PC-9 (cell line): Measurements from ENCODE around the gene SNCB. TPM values are rescaled to one million over a fixed set of nuclear protein-coding genes. Genes with fewer than 3 reads are reported as not detected.

ENCODE experiments used
- BruUV-seq: library from RNA; stranded (reverse); fragments of 400-500 nt; replicated peaks from 2 replicates; lab custom pipeline; 2021; lab: Mats Ljungman, UMichigan
- CTCF ChIA-PET: fragments of 300-600 bp; sonication (Branson Sonifier 250); formaldehyde crosslinking; loops from one replicate; lab custom pipeline; 2022; ENCODE audit warnings: antibody characterized with exemption; lab: Charles Lee
- POLR2A ChIA-PET: fragments of 300-600 bp; sonication (Branson Sonifier 250); formaldehyde crosslinking; loops from one replicate; lab custom pipeline; 2022; ENCODE audit warnings: antibody characterized with exemption; ENCODE audit not compliant: unreplicated experiment; lab: Charles Lee
- DNase-seq, 2 experiments: peaks; one replicate each; pipeline versions ENCODE4 v3.0.0 to v3.0.0-alpha.2; 2015 to 2022; ENCODE audit warnings: mixed read lengths in 1 of 2
- H2AFZ ChIP-seq: fragments of 200-600 bp; sonication (generic); 2 replicates; pipeline ENCODE4 v1.8.1; 2017; ENCODE audit warnings: antibody characterized with exemption
- H3F3A ChIP-seq: fragments of 200-600 bp; sonication (generic); 2 replicates; pipeline ENCODE4 v1.8.1; 2017; ENCODE audit warnings: antibody characterized with exemption, mild to moderate bottlenecking, low read depth; ENCODE audit not compliant: insufficient read depth
- H3K27ac ChIP-seq: fragments of 200-600 bp; sonication (generic); 2 replicates; pipeline ENCODE4 v1.6.1; 2016; ENCODE audit warnings: mixed run types
- H3K27me3 ChIP-seq: fragments of 200-600 bp; sonication (generic); 2 replicates; pipeline ENCODE4 v1.6.1; 2016; ENCODE audit warnings: low read depth, mixed run types; ENCODE audit not compliant: insufficient read depth
- H3K36me3 ChIP-seq: fragments of 200-600 bp; sonication (generic); 2 replicates; pipeline ENCODE4 v1.6.1; 2016; ENCODE audit warnings: low read depth, mixed run types
- H3K4me1 ChIP-seq: fragments of 200-600 bp; sonication (generic); replicated peaks from 2 replicates; pipeline ENCODE4 v1.6.1; 2016; ENCODE audit warnings: mixed run types; ENCODE audit not compliant: insufficient read depth
- H3K4me2 ChIP-seq: fragments of 200-600 bp; sonication (generic); 2 replicates; pipeline ENCODE4 v1.6.1; 2017; ENCODE audit warnings: mixed run types
- H3K4me3 ChIP-seq: fragments of 200-600 bp; sonication (generic); 2 replicates; pipeline ENCODE4 v1.6.1; 2016; ENCODE audit warnings: mixed run types
- H3K79me2 ChIP-seq: fragments of 200-600 bp; sonication (generic); 2 replicates; pipeline ENCODE4 v1.6.1; 2017; ENCODE audit warnings: low read depth, mixed run types
- H3K9me2 ChIP-seq: fragments of 200-600 bp; sonication (generic); 2 replicates; pipeline ENCODE4 v1.8.1; 2017; ENCODE audit warnings: mild to moderate bottlenecking; ENCODE audit not compliant: insufficient read depth
- H3K9me3 ChIP-seq: fragments of 200-600 bp; sonication (generic); 2 replicates; pipeline ENCODE4 v1.8.1; 2016; ENCODE audit warnings: low read depth; ENCODE audit not compliant: insufficient read depth
- H4K20me1 ChIP-seq: fragments of 200-600 bp; sonication (generic); 2 replicates; pipeline ENCODE4 v1.8.1; 2017; ENCODE audit not compliant: insufficient read depth
- CTCF ChIP-seq: fragments of 200-600 bp; sonication (generic); conservative IDR thresholded peaks from 2 replicates; pipeline ENCODE4 v1.6.1; 2017; ENCODE audit warnings: mixed run types, antibody characterized with exemption, mild to moderate bottlenecking, moderate library complexity
- EZH2 ChIP-seq: fragments of 200-600 bp; sonication (generic); IDR thresholded peaks from 2 replicates; pipeline ENCODE4 v1.8.0; 2017; ENCODE audit warnings: antibody characterized with exemption, low read depth
- intact Hi-C: fragments of 100-400 bp; cut with micrococcal nuclease; formaldehyde crosslinking; loops from one replicate; pipeline ENCODE4 v1.10.0; 2022; ENCODE audit not compliant: unreplicated experiment
- total RNA-seq: library from RNA; stranded (reverse); gene quantifications from 2 replicates; pipeline ENCODE4 v1.2.3, GENCODE V29; 2021

Gene SNCB
- total RNA-seq, 1 experiment from 2014 or later: not detected

DNA sequence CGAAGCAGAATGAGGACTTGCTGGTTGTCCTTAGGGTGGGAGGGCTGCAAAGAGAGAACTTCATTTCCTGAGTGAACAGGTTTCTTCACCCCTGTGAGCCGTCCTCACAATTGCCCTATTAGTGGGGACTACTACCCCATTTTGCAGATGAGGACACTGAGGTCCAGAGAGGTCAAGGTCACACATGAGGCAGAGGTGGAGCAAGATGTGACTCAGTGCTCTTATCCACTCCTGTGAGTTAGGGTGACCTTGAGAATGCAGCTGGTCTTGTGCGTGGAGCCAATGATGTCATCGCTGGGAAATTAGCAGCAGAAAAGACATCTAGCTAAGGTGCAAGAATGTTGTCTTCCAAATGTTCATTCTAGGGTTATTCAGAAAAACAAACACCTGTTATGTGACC, 47.3 kb downstream of the SNCB start:
- Histone ChIP-seq H4K20me1 (no peaks in the 10 kb centered on the region), H3K27ac (no peak overlapping the region), H3K9me2 (no peaks in the 10 kb centered on the region), H3K4me2 (no peak overlapping the region), H3K36me3 (no peaks in the 10 kb centered on the region), H3K4me3 (no peak overlapping the region), H3K27me3 (no peaks in the 10 kb centered on the region; the same call in 1 of the 2 replicates), H2AFZ (no peak overlapping the region), H3K79me2 (no peaks in the 10 kb centered on the region), H3K4me1 (0 out of 2 replicates have a peak, but pooled peaks cover 2% of the 10 kb centered on the region), H3K9me3 (no peaks in the 10 kb centered on the region; the same call in 1 of the 2 replicates), H3F3A (peaks cover 5% of the 10 kb centered on the region; the same call in 1 of the 2 replicates)
- intact Hi-C loops: no loop called here
- TF ChIP-seq CTCF (no peak), EZH2 (no peak)
- ChIA-PET CTCF (no interaction called here), POLR2A (no interaction called here)
- no peak for DNase-seq
- BruUV-seq: no TSS peak

DNA sequence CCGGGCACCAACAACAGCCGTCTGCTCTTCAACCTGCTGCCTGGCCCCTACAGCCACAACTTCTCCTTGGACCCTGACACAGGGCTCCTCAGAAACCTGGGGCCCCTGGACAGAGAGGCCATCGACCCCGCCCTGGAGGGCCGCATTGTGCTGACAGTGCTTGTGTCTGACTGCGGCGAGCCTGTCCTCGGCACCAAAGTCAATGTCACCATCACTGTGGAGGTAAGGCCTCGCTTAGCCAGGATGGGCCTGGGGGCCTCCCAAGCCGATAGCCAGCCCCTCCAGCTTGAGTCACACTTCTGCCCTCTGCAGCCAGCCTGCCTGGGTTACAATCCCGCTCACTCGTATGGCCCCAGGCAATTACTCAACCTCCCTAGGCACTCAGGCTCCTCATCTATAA, 49.0 kb downstream of the SNCB start:
- Histone ChIP-seq H3K9me3 (no peaks in the 10 kb centered on the region; the same call in 1 of the 2 replicates), H2AFZ (no peak overlapping the region), H4K20me1 (no peaks in the 10 kb centered on the region), H3K4me1 (0 out of 2 replicates have a peak, but pooled peaks cover 4% of the 10 kb centered on the region), H3K27ac (no peak overlapping the region), H3K36me3 (no peaks in the 10 kb centered on the region), H3K27me3 (no peaks in the 10 kb centered on the region; the same call in 1 of the 2 replicates), H3K9me2 (no peaks in the 10 kb centered on the region), H3K79me2 (no peaks in the 10 kb centered on the region), H3K4me3 (no peak overlapping the region), H3K4me2 (no peak overlapping the region), H3F3A (peaks cover 5% of the 10 kb centered on the region; the same call in 1 of the 2 replicates)
- intact Hi-C loops: no loop called here
- no TSS peak for BruUV-seq
- ChIA-PET POLR2A (no interaction called here), CTCF (no interaction called here)
- TF ChIP-seq CTCF: no peak
- TF ChIP-seq EZH2: no peak
- DNase-seq: no peak

DNA sequence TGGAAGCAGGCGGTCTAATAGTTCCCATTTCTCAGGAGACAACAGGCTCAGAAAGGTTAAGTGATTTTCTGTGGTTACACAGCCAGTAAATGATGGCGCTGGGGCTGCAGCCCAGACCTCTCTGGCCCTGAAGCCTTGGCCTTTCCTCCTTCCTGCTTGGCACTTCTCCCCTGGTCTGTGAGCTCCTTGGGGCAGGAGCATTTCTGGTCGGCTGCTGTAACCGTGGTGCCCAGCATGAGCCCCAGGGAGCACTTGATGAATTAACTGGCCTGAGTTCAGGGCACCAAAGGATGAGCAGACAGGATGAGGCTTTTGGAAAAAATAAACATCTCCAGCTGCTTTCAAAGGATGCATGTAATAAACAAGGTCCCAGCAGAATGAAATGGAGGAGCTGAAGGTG, 51.0 kb downstream of the SNCB start:
- no peak overlapping the region for H3K27ac ChIP-seq
- intact Hi-C loops: no loop called here

More for the DNA sequence above, 51.0 kb downstream of the SNCB start:
- Histone ChIP-seq H3K27me3 (no peaks in the 10 kb centered on the region; the same call in 1 of the 2 replicates), H3F3A (peaks cover 5% of the 10 kb centered on the region; the same call in 1 of the 2 replicates), H3K4me1 (0 out of 2 replicates have a peak, but pooled peaks cover 4% of the 10 kb centered on the region), H3K36me3 (no peaks in the 10 kb centered on the region), H3K9me3 (no peaks in the 10 kb centered on the region; the same call in 1 of the 2 replicates), H3K79me2 (no peaks in the 10 kb centered on the region), H4K20me1 (no peaks in the 10 kb centered on the region), H3K9me2 (no peaks in the 10 kb centered on the region), H3K4me2 (no peak overlapping the region), H3K4me3 (no peak overlapping the region), H2AFZ (no peak overlapping the region)
- POLR2A ChIA-PET: no interaction called here
- CTCF ChIA-PET: interaction anchor here (0.8 kb wide), 1 partner anchor 849 kb away, joined by 3 read pairs; no protein-coding TSS in a partner anchor
- TF ChIP-seq EZH2: no peak
- no TSS peak for BruUV-seq
- DNase-seq: no peak
